ENCODE data around the gene MEGF8. TPM values are rescaled to one million over a fixed set of nuclear protein-coding genes. Genes with fewer than 3 reads are reported as not detected.
"Not testable (repeated sequence)": the region's sequence is repeated elsewhere in the genome, so short reads cannot be mapped to it uniquely, and the experiment has no call there.

The MEGF8 gene
- total RNA-seq, 2 experiments from 2014 or later: 4.2 to 4.7 TPM

DNA sequence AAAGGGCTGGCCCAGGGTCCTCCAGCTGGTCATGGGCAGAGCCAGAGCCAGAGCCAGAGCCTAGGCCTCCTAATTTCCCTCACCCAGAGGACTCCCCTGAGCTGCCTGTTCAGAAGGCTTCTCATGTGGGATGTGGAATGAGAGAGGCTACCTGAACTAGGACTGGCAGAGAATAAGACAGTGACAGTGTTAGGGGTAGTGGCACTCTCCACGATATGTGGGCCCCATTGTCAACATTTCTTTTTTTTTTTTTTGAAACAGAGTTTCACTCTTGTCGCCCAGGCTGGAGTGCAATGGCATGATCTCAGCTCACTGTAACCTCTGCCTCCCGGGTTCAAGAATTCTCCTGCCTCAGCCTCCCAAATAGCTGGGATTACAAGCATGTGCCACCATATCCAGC is 5.9 kb downstream of the MEGF8 start:
- POLR2A ChIA-PET; H3K4me1 Mint-ChIP-seq; CTCF ChIA-PET; H3K36me3 Mint-ChIP-seq (ENCODE audit: low read depth); H3K9me3 Mint-ChIP-seq; H3K27ac Mint-ChIP-seq; DNase-seq; H3K4me3 Mint-ChIP-seq; H3K27me3 Mint-ChIP-seq: not testable (repeated sequence)

DNA sequence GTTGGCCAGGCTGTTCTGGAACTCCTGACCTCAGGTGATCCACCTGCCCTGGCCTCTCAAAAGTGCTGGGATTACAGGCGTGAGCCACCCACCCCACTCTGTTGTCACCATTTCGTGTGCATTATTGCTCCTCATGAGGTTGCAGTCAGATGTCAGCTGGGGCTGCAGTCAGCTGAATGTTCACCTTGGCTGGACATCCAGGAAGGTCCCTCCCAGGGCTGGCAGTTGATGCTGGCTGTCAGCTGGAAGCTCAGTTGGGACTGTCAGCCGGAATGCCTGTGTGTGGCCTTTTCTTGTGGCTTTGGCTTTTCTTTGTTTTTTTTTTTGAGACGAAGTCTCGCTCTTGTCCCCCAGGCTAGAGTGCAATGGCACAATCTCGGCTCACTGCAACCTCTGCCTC is 6.6 kb downstream of the MEGF8 start:
- Mint-ChIP-seq H3K36me3 (ENCODE audit: low read depth) (no peaks in the 10 kb centered on the region), H3K4me1 (peaks cover 2% of the 10 kb centered on the region), H3K9me3 (no peaks in the 10 kb centered on the region), H3K27ac (no peak overlapping the region), H3K27me3 (no peaks in the 10 kb centered on the region), H3K4me3 (no peak overlapping the region)
- ChIA-PET POLR2A (no interaction called here), CTCF (no interaction called here)
- no peak for DNase-seq

DNA sequence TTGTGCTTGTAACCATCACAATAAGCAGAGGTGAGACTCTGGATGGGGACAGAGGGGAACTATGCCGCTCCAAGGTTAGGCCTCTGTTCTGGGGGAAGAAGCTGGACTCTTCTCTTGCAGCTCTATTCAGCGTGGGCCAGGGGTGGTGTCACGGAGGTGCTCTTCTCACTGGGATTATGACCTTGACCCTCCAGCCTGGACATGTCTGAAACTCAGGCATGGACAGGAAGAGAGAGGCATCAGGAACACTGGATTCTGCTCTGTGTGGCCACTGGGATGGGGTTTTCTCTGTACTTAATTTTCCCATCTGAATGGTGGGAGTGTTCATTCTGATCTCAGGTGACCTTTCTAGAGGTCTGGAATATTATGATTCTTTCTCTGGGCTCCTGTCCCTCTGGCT is 7.6 kb downstream of the MEGF8 start:
- no peaks in the 10 kb centered on the region for H3K36me3 Mint-ChIP-seq (ENCODE audit: low read depth)
- no peak overlapping the region for H3K27ac Mint-ChIP-seq
- H3K4me3 Mint-ChIP-seq: no peak overlapping the region
- no peaks in the 10 kb centered on the region for H3K9me3 Mint-ChIP-seq
- ChIA-PET CTCF (no interaction called here), POLR2A (no interaction called here)
- H3K27me3 Mint-ChIP-seq: no peaks in the 10 kb centered on the region
- no peaks in the 10 kb centered on the region for H3K4me1 Mint-ChIP-seq
- no peak for DNase-seq

DNA sequence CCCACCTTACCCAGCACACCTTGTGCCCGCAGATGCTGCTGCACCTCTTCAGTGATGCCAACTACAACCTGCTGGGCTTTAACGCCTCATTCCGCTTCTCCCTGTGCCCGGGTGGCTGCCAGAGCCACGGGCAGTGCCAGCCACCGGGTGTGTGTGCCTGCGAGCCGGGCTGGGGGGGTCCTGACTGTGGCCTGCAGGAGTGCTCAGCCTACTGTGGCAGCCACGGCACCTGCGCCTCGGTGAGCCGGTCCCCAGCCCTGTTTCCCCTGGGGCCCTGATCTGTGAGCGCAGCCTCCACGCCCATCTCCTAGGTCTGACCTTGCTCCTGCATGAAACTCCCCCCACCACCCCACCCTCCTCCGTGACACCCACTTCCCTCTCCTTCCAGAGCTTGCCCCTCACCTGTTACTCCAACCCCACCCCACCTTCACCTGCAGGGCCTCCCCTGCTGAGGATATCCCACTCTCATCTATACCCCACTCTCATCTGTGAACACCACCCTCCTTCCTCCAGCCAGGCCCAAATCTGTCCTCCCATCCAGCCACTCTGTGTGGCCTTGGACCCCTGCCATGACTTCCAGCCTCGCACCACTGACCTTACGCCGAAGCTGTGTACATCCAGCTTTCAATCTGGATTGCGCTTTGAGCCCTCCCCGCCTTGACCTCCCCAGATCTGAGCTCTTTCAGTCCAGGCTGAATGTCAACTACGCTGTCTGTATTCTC is 8.7 kb downstream of the MEGF8 start:
- H3K36me3 Mint-ChIP-seq (ENCODE audit: low read depth): no peaks in the 10 kb centered on the region
- no peak for DNase-seq
- H3K27me3 Mint-ChIP-seq: no peaks in the 10 kb centered on the region
- ChIA-PET POLR2A (no interaction called here), CTCF (no interaction called here)
- no peak overlapping the region for H3K27ac Mint-ChIP-seq
- H3K9me3 Mint-ChIP-seq: no peaks in the 10 kb centered on the region
- H3K4me1 Mint-ChIP-seq: peaks cover under 1% of the 10 kb centered on the region
- H3K4me3 Mint-ChIP-seq: no peak overlapping the region

DNA sequence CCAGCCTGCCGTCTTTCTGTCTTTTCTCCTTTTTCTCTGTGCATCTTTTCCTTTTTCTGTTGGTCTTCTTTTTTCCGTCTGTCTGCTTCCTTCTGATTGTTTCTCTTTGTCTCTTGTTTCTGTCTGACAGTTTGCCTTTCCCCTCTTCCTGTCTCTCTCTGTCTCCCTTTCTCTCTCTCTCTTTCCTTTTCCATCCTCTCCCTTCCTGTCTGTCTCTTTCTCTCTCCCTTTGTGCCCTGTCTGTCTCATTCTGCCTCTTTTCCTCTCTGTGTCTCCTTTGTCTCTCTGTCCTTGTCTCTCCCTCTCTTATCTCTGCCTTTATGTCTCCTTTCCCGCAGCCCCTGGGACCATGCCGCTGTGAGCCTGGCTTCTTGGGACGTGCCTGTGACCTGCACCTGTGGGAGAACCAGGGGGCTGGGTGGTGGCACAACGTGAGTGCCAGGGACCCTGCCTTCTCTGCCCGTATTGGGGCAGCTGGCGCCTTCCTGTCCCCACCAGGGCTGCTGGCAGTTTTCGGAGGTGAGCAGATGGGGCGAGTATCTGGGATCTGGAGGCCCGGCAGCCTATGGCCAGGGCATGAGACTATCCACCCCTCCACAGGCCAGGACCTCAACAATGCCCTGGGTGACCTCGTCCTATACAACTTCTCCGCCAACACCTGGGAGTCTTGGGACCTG is 9.4 kb downstream of the MEGF8 start:
- H3K9me3 Mint-ChIP-seq: no peaks in the 10 kb centered on the region
- no peak overlapping the region for H3K4me3 Mint-ChIP-seq
- ChIA-PET POLR2A (no interaction called here), CTCF (no interaction called here)
- no peak for DNase-seq
- H3K27me3 Mint-ChIP-seq: no peaks in the 10 kb centered on the region
- peaks cover 5% of the 10 kb centered on the region for H3K4me1 Mint-ChIP-seq
- no peaks in the 10 kb centered on the region for H3K36me3 Mint-ChIP-seq (ENCODE audit: low read depth)
- no peak overlapping the region for H3K27ac Mint-ChIP-seq

DNA sequence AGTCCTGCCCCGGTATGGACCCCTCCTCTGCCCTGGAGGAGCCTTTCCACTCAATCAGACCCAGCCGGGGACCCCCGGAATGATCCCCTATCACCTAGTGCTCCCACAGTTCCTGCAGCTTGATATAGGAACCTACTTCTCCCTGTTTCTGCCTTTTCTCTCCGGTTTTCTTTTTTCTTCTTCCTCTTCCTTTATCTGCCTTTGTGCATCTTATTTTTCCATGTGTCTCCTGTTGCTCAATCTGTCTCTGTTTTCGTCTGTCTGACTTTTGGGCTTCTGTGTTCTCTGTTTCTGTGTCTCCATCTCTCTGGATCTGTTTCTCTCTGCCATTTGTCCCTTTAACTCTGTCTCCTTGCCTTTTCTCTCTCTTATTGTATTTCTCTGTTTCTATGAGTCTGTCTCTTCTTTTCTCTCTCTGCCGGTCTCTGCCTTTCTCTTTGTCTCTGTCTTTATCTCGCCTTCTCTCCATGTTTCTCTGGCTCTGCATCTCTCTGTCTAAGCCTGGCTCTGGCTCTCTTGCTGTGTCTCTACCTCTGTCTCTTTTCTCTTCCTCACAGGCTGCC is 10.0 kb downstream of the MEGF8 start:
- no peak for DNase-seq
- ChIA-PET CTCF (no interaction called here), POLR2A (no interaction called here)
- no peaks in the 10 kb centered on the region for H3K36me3 Mint-ChIP-seq (ENCODE audit: low read depth)
- peaks cover 5% of the 10 kb centered on the region for H3K4me1 Mint-ChIP-seq
- no peaks in the 10 kb centered on the region for H3K9me3 Mint-ChIP-seq
- no peaks in the 10 kb centered on the region for H3K27me3 Mint-ChIP-seq
- H3K27ac Mint-ChIP-seq: no peak overlapping the region
- H3K4me3 Mint-ChIP-seq: no peak overlapping the region

DNA sequence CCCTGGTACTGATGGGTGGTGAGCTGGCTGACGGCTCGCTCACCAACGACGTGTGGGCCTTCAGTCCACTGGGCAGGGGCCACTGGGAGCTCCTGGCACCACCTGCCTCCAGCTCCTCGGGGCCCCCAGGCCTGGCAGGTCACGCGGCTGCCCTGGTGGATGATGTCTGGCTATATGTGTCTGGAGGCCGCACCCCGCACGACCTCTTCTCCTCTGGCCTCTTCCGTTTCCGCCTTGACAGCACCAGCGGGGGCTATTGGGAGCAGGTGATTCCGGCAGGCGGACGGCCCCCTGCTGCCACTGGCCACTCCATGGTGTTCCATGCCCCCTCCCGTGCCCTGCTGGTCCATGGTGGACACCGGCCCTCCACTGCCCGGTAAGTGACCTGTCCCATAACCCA is 10.5 kb downstream of the MEGF8 start:
- DNase-seq: no peak
- CTCF ChIA-PET: no interaction called here
- no peak overlapping the region for H3K27ac Mint-ChIP-seq
- POLR2A ChIA-PET: no interaction called here
- H3K27me3 Mint-ChIP-seq: no peaks in the 10 kb centered on the region
- no peaks in the 10 kb centered on the region for H3K9me3 Mint-ChIP-seq
- no peak overlapping the region for H3K4me3 Mint-ChIP-seq
- H3K4me1 Mint-ChIP-seq: peaks cover 5% of the 10 kb centered on the region
- H3K36me3 Mint-ChIP-seq (ENCODE audit: low read depth): no peaks in the 10 kb centered on the region

DNA sequence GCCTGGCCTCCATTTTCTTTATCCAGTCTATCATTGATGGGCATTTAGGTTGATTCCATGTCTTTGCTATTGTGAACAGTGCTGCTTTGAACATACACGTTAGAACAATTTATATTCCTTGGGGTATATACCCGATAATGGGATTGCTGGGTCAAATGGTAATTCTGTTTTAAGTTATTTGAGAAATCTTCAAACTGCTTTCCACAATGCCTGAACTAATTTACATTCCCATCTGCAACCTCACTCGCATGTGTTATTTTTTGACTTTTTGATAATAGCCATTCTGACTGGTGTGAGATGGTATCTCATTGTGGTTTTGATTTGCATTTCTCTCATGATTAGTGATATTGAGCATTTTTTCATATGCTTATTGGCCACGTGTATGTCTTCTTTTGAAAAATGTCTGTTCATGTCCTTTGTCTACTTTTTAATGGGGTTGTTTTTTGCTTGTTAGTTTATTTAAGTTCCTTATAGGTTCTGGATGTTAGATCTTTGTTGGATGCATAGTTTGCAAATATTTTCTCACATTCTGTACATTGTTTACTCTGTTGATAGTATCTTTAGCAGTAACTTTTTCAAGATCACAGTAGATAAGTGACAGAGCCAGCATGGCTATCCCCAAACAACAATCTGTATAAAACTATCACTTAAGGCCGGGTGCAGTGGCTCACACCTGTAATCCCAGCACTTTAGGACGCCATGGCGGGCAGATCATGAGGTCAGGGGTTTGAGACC is 13.9 kb downstream of the MEGF8 start:
- H3K27me3 Mint-ChIP-seq; DNase-seq; H3K4me1 Mint-ChIP-seq; H3K36me3 Mint-ChIP-seq (ENCODE audit: low read depth); H3K27ac Mint-ChIP-seq; H3K9me3 Mint-ChIP-seq; POLR2A ChIA-PET; H3K4me3 Mint-ChIP-seq; CTCF ChIA-PET: not testable (repeated sequence)

DNA sequence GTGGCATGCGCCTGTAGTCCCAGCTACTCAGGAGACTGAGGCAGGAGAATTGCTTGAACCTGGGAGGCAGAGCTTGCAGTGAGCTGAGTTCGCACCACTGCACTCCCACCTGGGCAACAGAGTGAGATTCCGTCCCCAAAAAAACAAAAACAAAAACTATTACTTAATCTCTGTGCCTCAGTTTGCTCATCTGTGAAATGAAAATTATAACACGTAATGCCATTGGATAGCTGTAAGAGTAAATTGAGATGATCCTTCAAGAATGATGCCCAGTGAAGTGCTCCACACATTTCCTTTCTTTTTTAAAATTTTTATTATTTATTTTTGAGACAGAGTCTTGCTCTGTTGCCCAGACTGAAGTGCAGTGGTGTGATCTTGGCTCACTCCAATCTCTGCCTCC is 14.5 kb downstream of the MEGF8 start:
- POLR2A ChIA-PET; H3K9me3 Mint-ChIP-seq; H3K27me3 Mint-ChIP-seq; H3K27ac Mint-ChIP-seq; H3K4me3 Mint-ChIP-seq; DNase-seq; CTCF ChIA-PET; H3K36me3 Mint-ChIP-seq (ENCODE audit: low read depth); H3K4me1 Mint-ChIP-seq: not testable (repeated sequence)

DNA sequence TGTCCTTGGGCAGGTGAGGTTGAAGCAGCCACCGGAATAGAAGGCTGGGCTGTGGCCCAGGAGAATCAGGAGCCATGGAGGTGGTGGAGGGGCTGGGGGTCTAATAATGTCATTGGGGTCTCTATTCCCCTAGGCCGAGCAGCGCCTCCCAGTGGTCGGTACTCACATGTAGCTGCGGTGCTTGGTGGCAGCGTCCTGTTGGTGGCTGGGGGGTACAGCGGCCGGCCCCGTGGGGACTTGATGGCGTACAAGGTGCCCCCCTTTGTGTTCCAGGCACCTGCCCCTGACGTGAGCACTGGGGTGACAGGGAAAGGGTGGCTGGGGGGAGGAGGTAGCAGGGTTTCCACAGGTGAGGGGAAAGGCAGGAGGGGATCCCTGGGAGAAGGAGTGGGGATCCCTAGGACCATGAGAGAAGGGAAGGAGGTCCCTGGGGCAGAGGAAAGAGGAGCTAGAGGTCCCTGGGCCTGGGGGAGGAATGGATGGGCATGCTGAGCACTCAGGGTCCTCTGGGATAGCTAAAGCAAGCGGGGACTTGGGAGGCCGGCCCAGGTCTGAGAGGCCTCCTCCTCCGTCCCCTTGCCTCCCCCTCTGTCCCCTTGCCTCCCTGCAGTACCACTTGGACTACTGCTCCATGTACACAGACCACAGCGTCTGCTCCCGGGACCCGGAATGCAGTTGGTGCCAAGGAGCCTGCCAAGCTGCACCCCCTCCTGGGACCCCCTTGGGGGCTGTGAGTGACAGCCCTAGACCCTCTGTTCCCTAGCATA is 18.1 kb downstream of the MEGF8 start:
- Mint-ChIP-seq H3K4me1 (peaks cover 5% of the 10 kb centered on the region), H3K36me3 (ENCODE audit: low read depth) (no peaks in the 10 kb centered on the region), H3K9me3 (no peaks in the 10 kb centered on the region), H3K27me3 (no peaks in the 10 kb centered on the region), H3K27ac (no peak overlapping the region), H3K4me3 (no peak overlapping the region)
- ChIA-PET CTCF (no interaction called here), POLR2A (no interaction called here)
- DNase-seq: no peak

DNA sequence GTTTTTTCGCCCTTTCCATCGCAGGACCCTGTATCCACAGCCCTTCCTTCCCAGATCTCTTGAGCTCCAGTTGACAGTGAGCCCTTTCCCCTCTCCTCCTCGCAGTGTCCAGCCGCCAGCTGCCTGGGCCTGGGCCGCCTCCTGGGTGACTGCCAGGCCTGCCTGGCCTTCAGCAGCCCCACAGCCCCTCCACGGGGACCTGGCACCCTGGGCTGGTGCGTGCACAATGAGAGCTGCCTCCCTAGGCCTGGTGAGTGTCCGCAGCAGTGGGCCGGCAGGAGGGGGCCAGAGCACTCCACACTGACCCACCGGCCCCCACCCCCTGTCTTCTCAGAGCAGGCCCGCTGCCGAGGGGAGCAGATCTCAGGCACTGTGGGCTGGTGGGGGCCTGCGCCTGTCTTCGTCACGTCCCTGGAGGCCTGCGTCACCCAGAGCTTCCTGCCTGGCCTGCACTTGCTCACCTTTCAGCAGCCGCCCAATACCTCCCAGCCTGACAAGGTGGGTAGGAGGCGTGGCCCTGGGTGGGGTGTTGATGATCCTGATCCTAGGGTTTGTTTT is 19.0 kb downstream of the MEGF8 start:
- CTCF ChIA-PET: no interaction called here
- no peaks in the 10 kb centered on the region for H3K9me3 Mint-ChIP-seq

DNA sequence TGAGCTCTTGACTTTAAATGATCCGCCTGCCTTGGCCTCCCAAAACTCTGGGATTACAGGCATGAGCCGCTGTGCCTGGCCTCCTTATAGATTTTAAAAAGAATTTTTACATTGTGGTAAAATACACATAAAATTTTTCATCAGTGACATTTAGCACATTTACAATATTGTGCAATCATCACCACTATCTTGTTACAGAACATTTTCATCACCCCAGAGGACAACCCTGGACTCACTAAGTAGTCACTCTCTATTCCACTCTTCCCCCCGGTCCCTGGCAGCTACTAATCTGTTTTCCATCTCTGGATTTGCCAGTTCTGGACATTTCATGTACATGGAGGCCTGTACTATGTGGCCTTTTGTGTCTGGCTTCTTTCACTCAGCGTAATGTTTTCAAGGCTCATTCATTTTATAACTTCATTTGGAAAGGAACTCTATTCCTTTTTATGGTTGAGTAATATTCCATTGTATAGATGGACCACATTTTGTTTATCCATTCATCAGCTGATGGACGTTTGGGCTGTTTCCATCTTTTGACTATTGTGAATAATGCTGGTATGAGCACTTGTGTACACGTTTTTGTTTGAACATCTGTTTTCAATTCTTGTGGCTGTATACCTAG is 19.9 kb downstream of the MEGF8 start:
- CTCF ChIA-PET: no interaction called here
- no peaks in the 10 kb centered on the region for H3K36me3 Mint-ChIP-seq (ENCODE audit: low read depth)
- no peaks in the 10 kb centered on the region for H3K27me3 Mint-ChIP-seq
- no peaks in the 10 kb centered on the region for H3K9me3 Mint-ChIP-seq
- no peaks in the 10 kb centered on the region for H3K4me1 Mint-ChIP-seq
- no peak for DNase-seq
- POLR2A ChIA-PET: no interaction called here
- no peak overlapping the region for H3K27ac Mint-ChIP-seq
- H3K4me3 Mint-ChIP-seq: no peak overlapping the region

More for the DNA sequence above, 19.0 kb downstream of the MEGF8 start:
- Mint-ChIP-seq H3K4me1 (peaks cover 1% of the 10 kb centered on the region), H3K36me3 (ENCODE audit: low read depth) (no peaks in the 10 kb centered on the region), H3K27ac (no peak overlapping the region), H3K27me3 (no peaks in the 10 kb centered on the region), H3K4me3 (no peak overlapping the region)
- POLR2A ChIA-PET: no interaction called here
- DNase-seq: no peak

DNA sequence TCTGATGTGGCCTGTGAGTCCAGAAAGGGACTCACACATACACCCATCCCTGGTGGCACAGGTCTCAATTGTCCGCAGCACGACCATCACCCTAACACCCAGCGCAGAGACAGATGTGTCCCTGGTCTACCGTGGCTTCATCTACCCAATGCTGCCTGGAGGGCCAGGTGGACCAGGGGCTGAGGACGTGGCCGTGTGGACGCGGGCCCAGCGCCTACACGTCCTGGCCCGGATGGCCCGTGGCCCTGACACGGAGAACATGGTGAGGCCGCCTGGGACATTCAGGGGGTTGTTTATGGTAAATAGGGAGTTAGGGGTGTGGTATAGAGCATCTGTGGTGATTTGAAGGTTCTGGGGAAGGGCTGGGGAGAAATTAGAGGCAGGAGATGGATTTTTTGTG is 22.8 kb downstream of the MEGF8 start:
- DNase-seq: no peak
- ChIA-PET CTCF (no interaction called here), POLR2A (no interaction called here)
- Mint-ChIP-seq H3K27me3 (no peaks in the 10 kb centered on the region), H3K9me3 (no peaks in the 10 kb centered on the region), H3K4me3 (no peak overlapping the region), H3K27ac (no peak overlapping the region), H3K36me3 (ENCODE audit: low read depth) (no peaks in the 10 kb centered on the region), H3K4me1 (no peaks in the 10 kb centered on the region)
